Activated naive CD8-positive, alpha-beta T cell treated with anti-CD3 and anti-CD28 coated beads for 36 hours (primary cell): ENCODE results near the gene MMADHC. TPM values are rescaled to one million over a fixed set of nuclear protein-coding genes. Genes with fewer than 3 reads are reported as not detected.

ENCODE experiments used
- DNase-seq: peaks from one replicate; pipeline ENCODE4 v3.0.0; 2021
- H3K27ac Mint-ChIP-seq: one replicate; pipeline ENCODE4 v1.8.0; 2022; ENCODE audit warnings: mild to moderate bottlenecking, moderate library complexity, mixed read lengths
- H3K27me3 Mint-ChIP-seq: one replicate; pipeline ENCODE4 v1.8.0; 2022; ENCODE audit warnings: mild to moderate bottlenecking, mixed read lengths
- H3K36me3 Mint-ChIP-seq: one replicate; pipeline ENCODE4 v1.8.0; 2021; ENCODE audit warnings: mild to moderate bottlenecking, mixed read lengths
- H3K4me1 Mint-ChIP-seq: one replicate; pipeline ENCODE4 v1.8.0; 2021; ENCODE audit warnings: mixed read lengths
- H3K4me3 Mint-ChIP-seq: one replicate; pipeline ENCODE4 v1.8.0; 2022; ENCODE audit warnings: mild to moderate bottlenecking, moderate library complexity, mixed read lengths
- H3K9me3 Mint-ChIP-seq: one replicate; pipeline ENCODE4 v1.8.0; 2022; ENCODE audit warnings: mixed read lengths
- total RNA-seq, 2 experiments: library from RNA; stranded (reverse); gene quantifications; one replicate each; pipeline ENCODE4 v1.2.3, GENCODE V29; 2021

MMADHC gene
- total RNA-seq, 2 experiments from 2014 or later, result 151 to 153 TPM

- Mint-ChIP-seq H3K27ac (no peak overlapping the region), H3K27me3 (no peaks in the 10 kb centered on the region), H3K4me1 (peaks cover 11% of the 10 kb centered on the region), H3K9me3 (peaks cover 6% of the 10 kb centered on the region), H3K36me3 (no peaks in the 10 kb centered on the region), H3K4me3 (no peak overlapping the region)
- no peak for DNase-seq
Observed at GRCh38 chr2:149603248-149603647, 15.7 kb upstream of the MMADHC start.

- peaks cover 2% of the 10 kb centered on the region for H3K27me3 Mint-ChIP-seq
- no peak overlapping the region for H3K27ac Mint-ChIP-seq
- H3K9me3 Mint-ChIP-seq, result peaks cover 5% of the 10 kb centered on the region
- H3K36me3 Mint-ChIP-seq, result no peaks in the 10 kb centered on the region
- no peak for DNase-seq
- peaks cover 21% of the 10 kb centered on the region for H3K4me1 Mint-ChIP-seq
- no peak overlapping the region for H3K4me3 Mint-ChIP-seq
Observed at GRCh38 chr2:149601141-149601796, 13.7 kb upstream of the MMADHC start.

DNA sequence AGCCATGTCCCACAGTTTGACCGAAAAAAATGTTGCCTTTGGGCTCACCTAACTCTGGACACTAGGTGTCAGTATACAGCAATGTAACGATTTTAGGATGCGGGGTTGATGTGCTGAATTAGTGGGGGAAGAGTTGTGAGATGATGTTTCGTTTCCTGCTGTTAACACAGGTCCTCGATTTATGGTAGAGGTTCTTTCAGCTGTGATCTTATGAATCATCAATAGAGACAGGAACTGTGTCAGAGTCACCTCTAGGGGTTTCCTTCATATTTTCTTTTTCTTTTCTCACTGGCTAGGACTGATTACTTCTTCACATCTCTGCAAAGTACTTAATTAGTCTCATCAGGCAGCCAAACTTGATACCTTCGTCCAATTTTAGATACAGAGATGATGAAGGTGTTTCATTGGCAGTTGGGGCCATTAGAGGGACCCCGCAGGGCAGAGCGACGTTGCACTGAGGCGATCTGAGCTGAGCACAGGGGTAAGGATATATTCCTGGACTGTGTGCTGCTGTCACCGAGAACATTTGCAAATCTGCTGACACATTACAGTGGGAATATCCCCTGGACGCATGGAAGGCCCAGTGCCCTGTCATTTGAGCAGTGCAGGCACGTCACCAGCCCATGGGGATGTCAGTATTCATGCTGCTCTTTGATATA lies 10.2 kb upstream of the MMADHC start:
- Mint-ChIP-seq H3K4me1 (peaks cover 21% of the 10 kb centered on the region), H3K9me3 (peaks cover 5% of the 10 kb centered on the region), H3K27me3 (peaks cover 21% of the 10 kb centered on the region), H3K27ac (peak overlapping the region; percentile 55), H3K4me3 (peak overlapping the region; percentile 13), H3K36me3 (no peaks in the 10 kb centered on the region)
- DNase-seq, result peak; percentile 45

DNA sequence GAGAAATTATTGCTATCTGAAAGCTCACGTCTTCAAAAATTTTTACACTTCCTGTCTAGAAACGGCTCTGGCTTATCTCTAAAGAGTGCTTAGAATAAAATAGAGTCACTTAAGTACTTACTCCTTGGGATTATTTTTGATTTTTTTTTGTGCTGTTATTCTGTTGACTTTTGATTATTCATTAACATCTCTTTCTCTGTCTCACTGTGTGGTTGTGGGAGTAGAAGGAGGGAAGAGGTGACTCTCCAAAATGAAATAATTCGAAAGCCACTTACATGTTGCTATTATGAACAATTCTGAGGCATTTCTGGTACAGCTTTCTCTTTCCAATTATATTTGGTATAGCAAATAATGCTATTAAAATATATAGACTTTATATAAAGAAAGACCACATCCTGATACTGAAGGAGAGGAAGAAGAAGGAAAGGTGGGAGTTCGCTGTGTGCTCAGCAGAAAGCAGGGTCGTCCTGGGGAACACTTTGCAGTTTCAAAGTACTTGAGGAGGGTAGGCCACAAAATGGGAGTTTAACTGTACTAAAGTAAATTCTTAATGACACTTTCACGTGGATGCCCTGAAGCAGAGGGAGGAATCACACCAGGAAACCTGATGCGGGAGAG lies 9.6 kb upstream of the MMADHC start:
- peaks cover 21% of the 10 kb centered on the region for H3K4me1 Mint-ChIP-seq
- H3K36me3 Mint-ChIP-seq, result no peaks in the 10 kb centered on the region
- H3K9me3 Mint-ChIP-seq, result peaks cover 5% of the 10 kb centered on the region
- no peak overlapping the region for H3K27ac Mint-ChIP-seq
- peaks cover 26% of the 10 kb centered on the region for H3K27me3 Mint-ChIP-seq
- no peak for DNase-seq
- no peak overlapping the region for H3K4me3 Mint-ChIP-seq

GRCh38 chr2:149596471-149596870 lies 8.9 kb upstream of the MMADHC start:
- no peak overlapping the region for H3K27ac Mint-ChIP-seq
- no peak overlapping the region for H3K4me3 Mint-ChIP-seq
- peaks cover 15% of the 10 kb centered on the region for H3K4me1 Mint-ChIP-seq
- H3K9me3 Mint-ChIP-seq, result peaks cover 5% of the 10 kb centered on the region
- H3K27me3 Mint-ChIP-seq, result peaks cover 32% of the 10 kb centered on the region
- H3K36me3 Mint-ChIP-seq, result no peaks in the 10 kb centered on the region
- DNase-seq, result no peak

- DNase-seq, result no peak
- H3K36me3 Mint-ChIP-seq, result no peaks in the 10 kb centered on the region
- no peaks in the 10 kb centered on the region for H3K9me3 Mint-ChIP-seq
- H3K4me3 Mint-ChIP-seq, result no peak overlapping the region
- peaks cover 9% of the 10 kb centered on the region for H3K4me1 Mint-ChIP-seq
- H3K27ac Mint-ChIP-seq, result no peak overlapping the region
- peaks cover 39% of the 10 kb centered on the region for H3K27me3 Mint-ChIP-seq
Observed at GRCh38 chr2:149595056-149595963, 7.7 kb upstream of the MMADHC start.

- DNase-seq, result no peak
- Mint-ChIP-seq H3K36me3 (no peaks in the 10 kb centered on the region), H3K27me3 (peaks cover 48% of the 10 kb centered on the region), H3K27ac (no peak overlapping the region), H3K4me3 (no peak overlapping the region), H3K9me3 (no peaks in the 10 kb centered on the region), H3K4me1 (peaks cover 9% of the 10 kb centered on the region)
Observed at GRCh38 chr2:149594411-149594810, 6.8 kb upstream of the MMADHC start.

GRCh38 chr2:149587950-149588487 lies 444 bp upstream of the MMADHC start:
- H3K4me3 Mint-ChIP-seq, result peak overlapping the region; percentile 99
- DNase-seq, result no peak
- H3K9me3 Mint-ChIP-seq, result no peaks in the 10 kb centered on the region
- H3K4me1 Mint-ChIP-seq, result peaks cover 31% of the 10 kb centered on the region
- peaks cover 36% of the 10 kb centered on the region for H3K27me3 Mint-ChIP-seq
- H3K27ac Mint-ChIP-seq, result peak overlapping the region; percentile 99
- peaks cover 26% of the 10 kb centered on the region for H3K36me3 Mint-ChIP-seq

DNA sequence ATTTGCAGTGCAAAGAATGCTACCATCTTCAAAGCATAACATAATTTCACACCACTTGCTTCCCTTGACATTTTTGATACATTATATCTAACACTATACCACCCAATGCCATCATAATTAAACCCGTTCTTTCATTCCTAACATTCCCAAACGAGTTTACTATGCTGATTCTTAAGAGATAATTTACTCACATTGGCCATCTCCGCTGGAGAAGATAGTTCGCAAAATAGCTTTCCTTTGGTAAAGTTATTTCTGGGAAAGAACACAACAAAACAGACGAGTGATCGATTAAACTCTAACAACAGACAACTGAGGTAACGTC lies 716 bp downstream of the MMADHC start:
- no peak for DNase-seq
- H3K4me1 Mint-ChIP-seq, result peaks cover 41% of the 10 kb centered on the region
- H3K36me3 Mint-ChIP-seq, result peaks cover 32% of the 10 kb centered on the region
- peak overlapping the region; percentile 99 for H3K27ac Mint-ChIP-seq
- peak overlapping the region; percentile 99 for H3K4me3 Mint-ChIP-seq
- no peaks in the 10 kb centered on the region for H3K9me3 Mint-ChIP-seq
- H3K27me3 Mint-ChIP-seq, result peaks cover 26% of the 10 kb centered on the region

- H3K27me3 Mint-ChIP-seq, result peaks cover 21% of the 10 kb centered on the region
- H3K36me3 Mint-ChIP-seq, result peaks cover 38% of the 10 kb centered on the region
- peak overlapping the region; percentile 99 for H3K4me3 Mint-ChIP-seq
- peak overlapping the region; percentile 44 for H3K27ac Mint-ChIP-seq
- no peak for DNase-seq
- H3K9me3 Mint-ChIP-seq, result no peaks in the 10 kb centered on the region
- peaks cover 46% of the 10 kb centered on the region for H3K4me1 Mint-ChIP-seq
Observed at GRCh38 chr2:149586063-149586462, 1.5 kb downstream of the MMADHC start.

- Mint-ChIP-seq H3K4me3 (peak overlapping the region; percentile 99), H3K9me3 (no peaks in the 10 kb centered on the region), H3K27me3 (peaks cover 16% of the 10 kb centered on the region), H3K36me3 (peaks cover 38% of the 10 kb centered on the region), H3K4me1 (peaks cover 50% of the 10 kb centered on the region), H3K27ac (no peak overlapping the region)
- DNase-seq, result no peak
Observed at GRCh38 chr2:149585166-149585885, 2.2 kb downstream of the MMADHC start.

GRCh38 chr2:149579972-149580882 lies 7.3 kb downstream of the MMADHC start:
- Mint-ChIP-seq H3K4me3 (no peak overlapping the region), H3K27ac (no peak overlapping the region)
- DNase-seq, result no peak

GRCh38 chr2:149577269-149577668 lies 10.3 kb downstream of the MMADHC start:
- peaks cover 28% of the 10 kb centered on the region for H3K4me1 Mint-ChIP-seq
- H3K27me3 Mint-ChIP-seq, result no peaks in the 10 kb centered on the region
- no peak for DNase-seq
- H3K36me3 Mint-ChIP-seq, result peaks cover 29% of the 10 kb centered on the region
- H3K4me3 Mint-ChIP-seq, result no peak overlapping the region
- no peaks in the 10 kb centered on the region for H3K9me3 Mint-ChIP-seq
- H3K27ac Mint-ChIP-seq, result peak overlapping the region; percentile 46

More at GRCh38 chr2:149579972-149580882, 7.3 kb downstream of the MMADHC start:
- H3K27me3 Mint-ChIP-seq, result no peaks in the 10 kb centered on the region
- no peaks in the 10 kb centered on the region for H3K9me3 Mint-ChIP-seq
- peaks cover 49% of the 10 kb centered on the region for H3K36me3 Mint-ChIP-seq
- peaks cover 48% of the 10 kb centered on the region for H3K4me1 Mint-ChIP-seq
